ENCODE results near the gene TTC21A.

The TTC21A gene

DNA sequence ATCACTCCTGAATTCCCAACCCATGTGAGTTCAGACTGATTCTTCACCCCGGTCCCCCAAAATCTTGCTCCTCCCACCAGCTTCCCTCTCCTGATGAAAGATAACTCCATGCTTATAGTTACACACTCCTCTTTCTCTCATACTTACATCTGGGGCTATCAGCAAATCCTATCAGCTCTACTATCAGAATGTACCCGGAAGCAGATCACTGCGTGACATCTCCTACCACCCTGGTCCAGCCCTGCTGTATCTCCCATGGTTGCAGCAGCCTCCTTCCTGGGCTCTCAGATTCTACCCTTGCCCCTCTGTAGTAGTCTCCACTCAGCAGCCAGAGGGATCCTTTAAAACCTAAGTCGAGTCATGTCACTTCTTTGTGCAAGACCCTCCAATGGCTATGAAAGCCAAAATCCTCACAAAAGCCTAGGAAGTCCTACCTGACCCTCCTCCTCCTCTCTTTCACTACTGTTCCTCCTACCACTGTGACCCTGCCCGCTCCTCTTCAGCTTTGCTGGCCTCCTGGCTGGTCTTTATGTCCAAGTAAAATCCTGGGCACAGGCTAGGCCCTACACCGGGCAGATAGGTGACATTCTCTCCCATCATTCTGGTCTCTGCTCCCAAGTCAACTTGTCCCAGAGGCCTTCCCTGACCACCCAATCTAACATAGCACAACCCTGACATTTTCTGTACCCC is 68.7 kb downstream of the TTC21A start:
- no peak for DNase-seq (ENCODE audit: low read depth in 1 of 2, low spot score in 1 of 2)

GRCh38 chr3:39177708-39178332 is 70.3 kb downstream of the TTC21A start:
- DNase-seq (ENCODE audit: low read depth in 1 of 2, low spot score in 1 of 2): peak; percentile 38 to 62

- no peak for DNase-seq (ENCODE audit: low read depth in 1 of 2, low spot score in 1 of 2)
Measured at GRCh38 chr3:39178553-39178952, 71.1 kb downstream of the TTC21A start.

DNA sequence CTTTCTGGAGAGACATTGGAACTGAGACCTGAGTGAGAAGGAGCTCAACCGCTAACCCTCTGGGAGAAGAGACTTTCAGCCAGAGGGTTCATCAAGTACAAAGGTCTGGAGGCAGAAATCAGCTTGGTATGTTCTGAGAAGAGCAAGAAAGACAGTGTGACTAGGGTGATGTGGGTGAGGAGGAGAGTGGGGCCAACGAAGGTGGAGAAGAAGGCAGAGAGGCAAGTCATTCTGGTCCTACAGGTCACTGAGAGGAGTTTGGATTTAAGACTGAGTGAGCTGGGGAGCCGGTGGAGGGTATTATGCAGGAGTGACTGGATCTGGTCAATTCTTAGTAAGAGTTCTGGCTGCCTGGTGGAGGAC is 72.7 kb downstream of the TTC21A start:
- DNase-seq (ENCODE audit: low read depth in 1 of 2, low spot score in 1 of 2): no peak

DNA sequence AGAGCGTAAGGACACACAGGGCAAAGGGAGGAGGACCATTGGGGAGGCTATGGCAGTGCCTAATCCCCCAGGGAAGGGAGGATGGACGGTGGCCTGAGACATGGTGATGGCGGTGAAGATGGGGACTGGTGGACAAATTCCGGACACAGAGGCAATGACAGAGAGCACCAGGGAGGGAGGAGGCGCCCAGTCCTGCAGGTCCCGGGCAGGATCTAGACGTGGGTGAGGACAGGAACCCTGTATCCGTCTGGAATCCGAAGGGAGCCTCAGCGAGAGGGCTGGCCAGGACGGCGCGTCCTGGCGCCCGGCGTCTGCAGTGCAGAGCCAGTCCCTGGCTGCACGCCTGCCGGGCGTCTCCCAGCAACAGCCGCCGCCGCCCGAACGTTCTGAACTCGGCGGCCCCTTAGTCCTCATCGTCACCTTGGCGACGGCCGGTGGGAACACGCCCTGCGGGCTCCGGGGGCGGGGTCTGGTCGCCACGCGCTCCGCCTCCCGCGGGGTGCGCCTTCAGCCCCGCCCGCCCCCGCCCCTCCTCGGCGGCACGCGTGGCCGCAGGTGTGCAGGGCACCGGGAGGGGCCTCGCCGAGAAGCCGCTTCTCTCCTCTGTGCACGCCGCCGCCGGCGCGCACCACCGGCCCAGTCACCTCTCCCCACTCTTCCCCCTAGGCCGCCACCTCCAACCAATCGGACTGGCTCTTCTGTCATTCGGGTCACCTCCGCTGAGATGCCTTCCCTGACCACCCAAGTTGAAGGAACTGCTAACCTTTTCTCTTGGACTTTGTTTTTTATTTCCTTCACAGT is 73.3 kb downstream of the TTC21A start:
- peak; percentile 62 to 79 for DNase-seq (ENCODE audit: low read depth in 1 of 2, low spot score in 1 of 2)

GRCh38 chr3:39181408-39182335 is 74.2 kb downstream of the TTC21A start:
- DNase-seq (ENCODE audit: low read depth in 1 of 2, low spot score in 1 of 2): no peak

- DNase-seq (ENCODE audit: low read depth in 1 of 2, low spot score in 1 of 2): no peak
Measured at GRCh38 chr3:39183211-39184080, 76.0 kb downstream of the TTC21A start.

DNA sequence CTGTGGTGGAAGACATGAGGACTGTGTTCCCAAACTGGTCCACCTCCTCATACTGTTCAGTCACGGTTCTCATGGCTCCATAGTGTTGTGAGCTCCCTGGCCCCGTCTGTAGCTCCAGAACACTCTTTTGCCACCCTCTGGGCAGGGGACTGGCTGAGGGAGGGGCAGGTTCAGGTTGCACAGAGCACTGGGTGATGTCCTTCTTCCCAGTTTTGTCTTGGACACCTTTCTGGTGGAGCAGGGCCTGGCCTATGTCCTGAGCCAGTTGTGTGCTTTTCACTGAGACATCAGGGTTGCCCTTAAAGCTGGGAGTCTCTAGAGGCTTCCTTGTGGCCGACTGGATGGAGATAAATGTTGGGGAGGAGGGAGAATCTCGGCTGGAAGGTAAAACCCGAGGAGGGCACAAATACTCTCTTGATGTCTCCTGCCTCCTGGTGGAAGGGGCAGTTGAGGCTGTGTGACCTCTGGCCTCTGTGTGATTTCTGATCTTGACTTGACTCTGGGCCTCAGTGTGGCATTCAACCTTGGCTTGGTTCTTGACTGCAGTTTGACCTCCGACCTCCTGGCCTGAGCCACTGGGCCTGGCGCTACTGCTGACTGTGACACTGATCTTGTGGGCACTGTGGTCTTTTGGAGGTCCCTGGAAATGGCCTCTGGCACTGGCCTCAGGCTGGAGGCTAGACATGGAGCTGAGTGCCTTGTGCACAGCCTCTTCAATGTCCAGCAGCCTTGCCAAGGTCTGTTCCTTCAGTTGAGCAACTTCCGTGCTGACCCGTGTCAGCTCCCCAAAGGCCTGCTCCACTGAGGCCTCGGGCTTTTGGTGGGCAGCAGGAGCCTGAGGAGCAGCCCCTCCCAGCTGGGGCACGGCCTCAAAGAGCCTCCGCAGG is 76.8 kb downstream of the TTC21A start:
- DNase-seq (ENCODE audit: low read depth in 1 of 2, low spot score in 1 of 2): no peak

DNA sequence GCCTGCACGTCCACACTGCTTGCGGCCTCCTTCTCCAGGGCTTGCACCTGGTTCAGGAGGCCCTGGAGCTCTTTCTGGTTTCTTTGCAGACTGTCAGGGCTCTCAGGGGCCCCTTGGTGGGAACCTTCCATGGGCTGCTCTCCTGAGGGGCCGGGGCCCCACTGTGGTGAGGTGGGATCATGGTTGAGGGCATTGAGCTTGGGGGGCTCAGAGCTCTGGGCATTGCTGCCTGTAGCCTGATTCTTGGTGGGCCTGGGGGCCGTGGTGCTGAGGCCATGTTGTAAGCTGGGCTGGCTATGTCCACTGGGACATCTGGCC is 77.4 kb downstream of the TTC21A start:
- DNase-seq (ENCODE audit: low read depth in 1 of 2, low spot score in 1 of 2): no peak

DNA sequence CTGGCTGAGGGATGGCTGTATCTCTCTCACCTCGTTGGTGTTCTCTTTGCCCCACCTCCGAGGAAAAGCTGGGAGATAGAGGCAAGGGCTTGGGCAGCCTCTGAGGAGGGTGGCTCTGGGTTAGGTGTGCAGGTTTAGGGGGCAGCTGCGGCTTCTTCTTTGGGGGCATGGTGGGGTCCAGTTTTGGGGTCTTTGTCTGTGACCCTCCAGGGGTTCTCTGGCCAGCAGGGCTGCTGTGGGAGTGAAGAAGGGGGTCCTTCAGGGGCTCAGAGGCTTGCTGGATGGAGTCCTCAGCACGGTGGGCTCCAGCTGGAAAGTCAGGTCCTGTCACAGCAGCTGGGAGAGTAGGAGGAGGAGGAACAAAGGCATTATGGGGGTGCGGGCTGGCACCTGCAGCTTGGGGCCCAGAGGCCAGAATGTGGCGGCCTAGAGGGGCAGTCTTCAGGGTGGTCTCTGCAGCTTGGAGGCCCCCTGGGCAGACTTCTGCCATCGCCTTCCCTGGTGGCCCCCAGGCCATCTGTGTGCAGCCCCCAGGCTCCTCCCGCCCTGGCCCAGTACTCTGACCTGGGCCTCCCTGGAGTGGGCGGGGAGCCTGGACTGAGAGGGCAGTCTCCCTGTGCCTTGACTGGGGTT is 78.0 kb downstream of the TTC21A start:
- DNase-seq (ENCODE audit: low read depth in 1 of 2, low spot score in 1 of 2): no peak

GRCh38 chr3:39185959-39186691 is 78.6 kb downstream of the TTC21A start:
- DNase-seq (ENCODE audit: low read depth in 1 of 2, low spot score in 1 of 2): no peak

GRCh38 chr3:39186692-39187151 is 79.2 kb downstream of the TTC21A start:
- no peak for DNase-seq (ENCODE audit: low read depth in 1 of 2, low spot score in 1 of 2)

- DNase-seq (ENCODE audit: low read depth in 1 of 2, low spot score in 1 of 2): no peak
Measured at GRCh38 chr3:39187372-39188155, 80.1 kb downstream of the TTC21A start.

All from activated CD4-positive, alpha-beta T cell treated with anti-CD3 and anti-CD28 coated beads, Interleukin-2, amount 50 U/mL, for 24 hours (primary cell).